ENCODE results near the gene TEPSIN.
"Not testable (repeated sequence)": the region's sequence is repeated elsewhere in the genome, so short reads cannot be mapped to it uniquely, and the experiment has no call there.

TEPSIN gene

DNA sequence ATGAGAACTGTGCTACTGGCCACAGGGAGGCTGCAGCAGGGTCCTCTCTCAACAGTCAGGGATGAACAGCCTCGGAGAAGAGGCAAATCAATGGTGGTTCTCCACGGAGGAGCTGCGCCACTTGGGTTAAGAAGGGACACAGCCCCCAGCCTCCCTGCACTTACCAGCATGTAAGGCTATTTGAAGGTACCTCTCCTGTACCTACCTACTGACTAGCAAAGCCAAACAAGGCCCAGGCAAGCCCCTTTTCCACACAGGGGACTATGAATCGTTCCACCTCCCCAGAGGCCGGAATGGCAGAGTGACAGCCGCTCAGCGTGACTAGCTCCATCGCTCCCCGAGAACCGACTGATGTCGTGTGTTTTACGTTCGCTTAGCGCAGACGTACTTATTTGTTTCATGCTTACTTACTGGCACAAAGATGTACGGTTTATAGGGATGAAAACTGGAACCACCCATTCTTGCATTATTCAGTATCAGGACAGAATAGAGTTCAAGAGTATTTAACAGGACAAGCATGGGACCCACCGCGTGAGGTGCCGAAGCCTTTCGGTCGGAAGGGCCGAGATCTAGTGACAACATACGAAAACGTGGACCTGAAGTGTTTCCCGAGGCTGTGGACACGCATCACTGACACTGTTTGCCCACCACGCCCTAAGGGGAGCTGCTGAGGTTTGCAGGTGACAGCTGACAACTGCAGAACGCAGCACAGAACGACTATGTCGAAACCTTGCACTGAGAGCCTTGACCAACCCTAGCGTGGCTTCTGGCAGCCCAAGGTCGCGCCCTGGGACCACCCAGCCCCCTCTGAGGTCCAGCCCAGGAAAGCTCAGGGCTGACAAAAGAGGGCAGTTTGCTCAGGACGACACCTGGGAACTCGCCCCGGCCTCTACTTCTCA, 1.0 kb downstream of the TEPSIN start:
- no peak for DNase-seq (ENCODE audit: low read depth in 1 of 2, low spot score in 1 of 2)

- DNase-seq (ENCODE audit: low read depth in 1 of 2, low spot score in 1 of 2): no peak
Measured at GRCh38 chr17:81236784-81237183, 2.1 kb downstream of the TEPSIN start.

GRCh38 chr17:81235822-81236740, 2.8 kb downstream of the TEPSIN start:
- DNase-seq (ENCODE audit: low read depth in 1 of 2, low spot score in 1 of 2): no peak

DNA sequence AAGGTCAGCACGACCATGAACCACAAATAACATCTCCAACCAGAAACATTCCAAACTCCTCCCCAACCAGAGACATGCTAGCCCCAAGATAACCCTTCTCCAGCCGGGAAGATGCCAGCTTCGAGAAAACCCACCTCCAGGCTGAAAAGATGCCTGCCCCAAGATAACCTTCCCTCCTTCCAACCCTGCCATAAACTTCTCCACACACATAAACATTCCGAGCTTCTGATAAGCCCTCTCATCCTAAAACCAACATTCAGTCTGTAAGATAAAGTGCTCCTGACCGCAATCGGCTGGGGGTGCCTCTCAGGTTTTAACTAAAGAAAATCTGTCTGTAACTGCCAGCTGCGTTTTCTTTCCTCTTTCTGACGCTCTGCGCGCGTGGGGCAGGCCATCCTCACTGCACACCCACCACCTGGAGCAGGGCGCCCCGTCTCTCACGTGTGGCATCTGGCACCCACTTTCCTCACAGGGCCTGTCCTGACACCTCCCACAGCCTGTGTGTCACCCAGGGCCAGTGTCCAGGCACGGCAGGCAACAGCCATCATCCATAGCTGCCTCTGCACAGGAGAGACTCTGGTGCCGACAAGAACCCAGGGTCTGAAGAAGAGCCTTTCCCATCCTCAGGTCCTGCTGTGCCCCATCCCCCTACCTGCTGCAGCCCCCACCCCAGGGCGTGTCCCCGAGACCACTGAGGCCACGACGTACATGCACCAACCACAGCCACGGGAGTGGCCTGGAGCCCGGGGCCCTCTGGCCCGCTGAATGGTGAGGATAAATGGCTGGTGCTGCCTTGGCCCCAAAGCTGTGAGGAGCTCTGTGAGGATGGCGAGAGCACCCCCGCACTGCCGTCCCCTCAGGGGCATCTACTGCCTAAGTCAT, 3.7 kb downstream of the TEPSIN start:
- no peak for DNase-seq (ENCODE audit: low read depth in 1 of 2, low spot score in 1 of 2)

- DNase-seq (ENCODE audit: low read depth in 1 of 2, low spot score in 1 of 2): no peak
Measured at GRCh38 chr17:81234506-81234855, 4.4 kb downstream of the TEPSIN start.

DNA sequence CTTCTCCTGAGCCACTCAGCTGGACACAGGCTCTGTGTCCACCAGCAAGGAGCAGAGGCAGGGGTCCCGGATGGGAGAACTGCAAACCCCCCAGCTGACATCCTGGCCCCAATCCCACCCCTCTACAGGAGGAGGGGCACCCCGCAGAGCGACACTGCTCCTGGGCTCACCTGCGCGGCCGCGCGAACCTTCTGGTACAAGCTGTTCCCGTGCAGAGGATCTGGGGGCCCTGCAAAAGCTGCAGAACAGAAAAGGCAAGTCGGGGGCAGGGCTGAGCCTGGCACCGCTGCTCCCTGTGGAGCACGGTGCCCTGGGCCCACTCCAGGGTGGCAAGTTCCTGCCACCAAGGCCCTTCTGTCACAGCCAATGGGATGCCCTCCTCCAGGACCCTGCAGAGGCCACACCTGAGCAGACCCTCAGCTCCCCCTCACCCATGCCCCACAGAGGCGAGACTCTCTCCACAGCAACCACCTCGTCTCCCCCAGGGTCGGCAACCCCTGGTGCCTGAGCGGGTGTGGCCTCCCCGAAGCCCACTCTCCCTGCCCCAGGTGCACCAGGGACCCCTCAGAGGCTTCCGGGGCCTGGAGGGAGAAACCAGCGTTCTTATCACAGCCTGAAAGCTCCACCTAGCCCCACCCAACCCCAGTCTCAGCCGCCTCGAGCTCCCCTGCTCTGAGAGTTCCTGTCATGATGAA, 4.9 kb downstream of the TEPSIN start:
- DNase-seq (ENCODE audit: low read depth in 1 of 2, low spot score in 1 of 2): no peak

DNA sequence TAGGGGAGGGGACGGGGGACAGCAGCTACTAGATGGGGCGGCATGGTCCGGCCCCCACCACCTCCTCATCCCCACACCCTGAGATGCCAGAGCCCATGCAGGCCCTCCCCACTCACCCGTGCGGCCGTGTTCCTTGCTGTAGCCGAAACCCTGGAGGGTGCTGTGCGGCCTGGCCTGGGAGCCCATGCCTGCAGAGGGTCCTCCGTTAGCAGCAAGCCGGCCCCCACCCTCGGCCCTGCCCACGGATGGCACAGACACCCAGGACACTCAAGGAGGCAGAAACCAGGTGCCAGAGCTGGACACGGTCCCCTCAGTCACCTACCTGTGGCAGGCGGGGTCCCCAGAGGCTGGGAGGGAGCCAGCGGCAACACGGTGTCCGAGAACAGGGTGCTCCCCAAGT, 5.5 kb downstream of the TEPSIN start:
- DNase-seq (ENCODE audit: low read depth in 1 of 2, low spot score in 1 of 2): no peak

- no peak for DNase-seq (ENCODE audit: low read depth in 1 of 2, low spot score in 1 of 2)
Measured at GRCh38 chr17:81232616-81233241, 6.1 kb downstream of the TEPSIN start.

- no peak for DNase-seq (ENCODE audit: low read depth in 1 of 2, low spot score in 1 of 2)
Measured at GRCh38 chr17:81231766-81232581, 6.9 kb downstream of the TEPSIN start.

GRCh38 chr17:81231121-81231645, 7.7 kb downstream of the TEPSIN start:
- DNase-seq (ENCODE audit: low read depth in 1 of 2, low spot score in 1 of 2): no peak

DNA sequence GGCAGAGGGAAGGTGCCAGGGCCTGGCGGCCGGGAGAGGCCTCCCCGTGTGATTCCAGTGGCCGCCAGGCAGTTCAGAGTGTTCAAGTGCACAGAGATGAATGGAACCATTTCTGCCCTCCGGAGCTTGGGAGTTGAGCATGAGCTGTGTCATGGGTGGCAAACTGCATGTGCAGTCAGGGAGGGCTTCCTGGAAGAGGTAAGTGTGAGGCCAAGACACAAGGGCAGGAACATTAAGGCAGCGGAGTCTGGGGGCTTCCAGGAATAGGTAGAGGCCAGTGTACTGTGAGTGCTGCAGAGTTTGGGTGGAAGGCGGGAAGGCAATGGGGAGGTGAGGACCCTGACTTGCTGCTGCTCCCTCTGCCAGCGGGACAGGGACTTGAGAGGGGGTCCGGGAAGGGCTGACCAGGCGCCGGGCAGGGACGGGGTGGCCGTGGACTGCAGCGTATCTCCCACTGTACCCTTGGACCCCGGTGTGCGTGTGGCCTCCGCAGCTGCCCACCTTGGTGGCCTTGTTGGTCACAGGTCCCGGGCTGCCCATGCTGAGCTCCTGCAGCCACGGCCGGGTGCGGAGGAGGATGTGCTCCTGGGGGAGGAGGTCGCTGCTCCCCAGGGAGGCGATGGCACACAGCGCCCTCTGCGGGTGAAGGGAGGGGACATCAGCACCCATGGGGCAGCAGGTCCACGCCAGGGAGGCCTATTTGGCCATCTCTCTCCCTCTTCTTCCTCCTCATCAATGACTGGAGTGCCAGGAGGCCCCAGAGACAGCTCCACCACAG, 8.6 kb downstream of the TEPSIN start:
- no peak for DNase-seq (ENCODE audit: low read depth in 1 of 2, low spot score in 1 of 2)

DNA sequence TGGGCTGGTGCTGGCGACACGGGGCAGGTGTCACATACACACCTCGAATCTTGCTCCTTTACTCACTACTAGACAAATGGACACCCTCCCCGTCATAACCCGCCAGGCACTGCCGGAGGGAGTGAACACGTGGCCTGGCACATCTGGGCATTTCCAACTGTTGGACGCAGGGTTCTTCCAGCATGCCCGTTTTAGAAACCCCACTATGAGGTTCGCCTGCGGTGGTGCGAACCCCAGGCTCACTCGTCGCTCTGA, 9.3 kb downstream of the TEPSIN start:
- DNase-seq (ENCODE audit: low read depth in 1 of 2, low spot score in 1 of 2): no peak

- no peak for DNase-seq (ENCODE audit: low read depth in 1 of 2, low spot score in 1 of 2)
Measured at GRCh38 chr17:81228834-81229665, 9.8 kb downstream of the TEPSIN start.

GRCh38 chr17:81228420-81228819, 10.4 kb downstream of the TEPSIN start:
- no peak for DNase-seq (ENCODE audit: low read depth in 1 of 2, low spot score in 1 of 2)

- not testable (repeated sequence) for DNase-seq (ENCODE audit: low read depth in 1 of 2, low spot score in 1 of 2)
Measured at GRCh38 chr17:81227630-81228029, 11.2 kb downstream of the TEPSIN start.

- no peak for DNase-seq (ENCODE audit: low read depth in 1 of 2, low spot score in 1 of 2)
Measured at GRCh38 chr17:81223762-81224130, 15.1 kb downstream of the TEPSIN start.

- DNase-seq (ENCODE audit: low read depth in 1 of 2, low spot score in 1 of 2): peak; percentile 100
Measured at GRCh38 chr17:81222906-81223761, 15.7 kb downstream of the TEPSIN start, which contains the start of gene CEP131. CEP131 (minus strand) TSS chr17:81222965; CDS start chr17:81220056, 2,909 bp downstream.
